ENCODE measurements around the gene ATXN7. TPM values are rescaled to one million over a fixed set of nuclear protein-coding genes. Genes with fewer than 3 reads are reported as not detected.

Gene ATXN7
- total RNA-seq, 1 experiment from 2014 or later = 4.0 TPM

- no peak for DNase-seq (ENCODE audit: low spot score)
Observed at GRCh38 chr3:63963496-63963895, 99.8 kb downstream of the ATXN7 start.

- no peak for DNase-seq (ENCODE audit: low spot score)
Observed at GRCh38 chr3:63964681-63965485, 101.2 kb downstream of the ATXN7 start.

- DNase-seq (ENCODE audit: low spot score) = no peak
Observed at GRCh38 chr3:63966007-63966406, 102.3 kb downstream of the ATXN7 start.

GRCh38 chr3:63966871-63967270, 103.2 kb downstream of the ATXN7 start:
- no peak for DNase-seq (ENCODE audit: low spot score)

- DNase-seq (ENCODE audit: low spot score) = peak; percentile 31
Observed at GRCh38 chr3:63967675-63968611, 104.3 kb downstream of the ATXN7 start.

- DNase-seq (ENCODE audit: low spot score) = no peak
Observed at GRCh38 chr3:63968612-63969350, 105.1 kb downstream of the ATXN7 start.

- no peak for DNase-seq (ENCODE audit: low spot score)
Observed at GRCh38 chr3:63969876-63970275, 106.2 kb downstream of the ATXN7 start.

GRCh38 chr3:63970631-63971475, 107.2 kb downstream of the ATXN7 start:
- no peak for DNase-seq (ENCODE audit: low spot score)

GRCh38 chr3:63972196-63972595, 108.5 kb downstream of the ATXN7 start:
- no peak for DNase-seq (ENCODE audit: low spot score)

GRCh38 chr3:63972987-63973386, 109.3 kb downstream of the ATXN7 start:
- DNase-seq (ENCODE audit: low spot score) = no peak

GRCh38 chr3:63973406-63973805, 109.7 kb downstream of the ATXN7 start:
- DNase-seq (ENCODE audit: low spot score) = no peak

GRCh38 chr3:63974451-63974850, 110.8 kb downstream of the ATXN7 start:
- no peak for DNase-seq (ENCODE audit: low spot score)

- no peak for DNase-seq (ENCODE audit: low spot score)
Observed at GRCh38 chr3:63975723-63976122, 112.1 kb downstream of the ATXN7 start.

- peak; percentile 52 for DNase-seq (ENCODE audit: low spot score)
Observed at GRCh38 chr3:63976161-63976871, 112.6 kb downstream of the ATXN7 start.

- no peak for DNase-seq (ENCODE audit: low spot score)
Observed at GRCh38 chr3:63976872-63977200, 113.2 kb downstream of the ATXN7 start.

GRCh38 chr3:63977893-63978292, 114.2 kb downstream of the ATXN7 start:
- DNase-seq (ENCODE audit: low spot score) = no peak

GRCh38 chr3:63979093-63979885, 115.6 kb downstream of the ATXN7 start:
- DNase-seq (ENCODE audit: low spot score) = no peak

GRCh38 chr3:63980019-63980418, 116.4 kb downstream of the ATXN7 start:
- DNase-seq (ENCODE audit: low spot score) = no peak

GRCh38 chr3:63980830-63981498, 117.3 kb downstream of the ATXN7 start:
- no peak for DNase-seq (ENCODE audit: low spot score)

All from H4 (cell line).